GM18526 (cell line): ENCODE measurements around the gene ULBP1.

Experiments used
- POLR2A ChIP-seq: IDR thresholded peaks from 3 replicates; pipeline ENCODE4 v1.6.1; 2011; ENCODE audit not compliant: insufficient read length; ENCODE audit errors: extremely low read depth

ULBP1 gene

GRCh38 chr6:149931501-149931900 is 32.2 kb upstream of the ULBP1 start:
- no peak for TF ChIP-seq POLR2A

- TF ChIP-seq POLR2A = no peak
Observed at GRCh38 chr6:149933036-149933435, 30.7 kb upstream of the ULBP1 start.

GRCh38 chr6:149933461-149933860 is 30.3 kb upstream of the ULBP1 start:
- TF ChIP-seq POLR2A = no peak

GRCh38 chr6:149934249-149935156 is 29.2 kb upstream of the ULBP1 start:
- no peak for TF ChIP-seq POLR2A

- TF ChIP-seq POLR2A = no peak
Observed at GRCh38 chr6:149935246-149935645, 28.5 kb upstream of the ULBP1 start.

GRCh38 chr6:149935668-149936067 is 28.1 kb upstream of the ULBP1 start:
- no peak for TF ChIP-seq POLR2A

- TF ChIP-seq POLR2A = no peak
Observed at GRCh38 chr6:149936743-149937142, 27.0 kb upstream of the ULBP1 start.

- no peak for TF ChIP-seq POLR2A
Observed at GRCh38 chr6:149938571-149939355, 25.0 kb upstream of the ULBP1 start.

- TF ChIP-seq POLR2A = no peak
Observed at GRCh38 chr6:149939356-149939648, 24.4 kb upstream of the ULBP1 start.

- TF ChIP-seq POLR2A = no peak
Observed at GRCh38 chr6:149939909-149940671, 23.7 kb upstream of the ULBP1 start.

- TF ChIP-seq POLR2A = no peak
Observed at GRCh38 chr6:149940672-149940982, 23.1 kb upstream of the ULBP1 start.

- no peak for TF ChIP-seq POLR2A
Observed at GRCh38 chr6:149941583-149942460, 21.9 kb upstream of the ULBP1 start, which contains the start of gene ULBP2. Gene ULBP2, plus strand, starts transcription at chr6:149942014. Its CDS starts 59 bp downstream, at chr6:149942073.

- TF ChIP-seq POLR2A = no peak
Observed at GRCh38 chr6:149942461-149942829, 21.3 kb upstream of the ULBP1 start.

- no peak for TF ChIP-seq POLR2A
Observed at GRCh38 chr6:149948011-149948410, 15.7 kb upstream of the ULBP1 start.

- TF ChIP-seq POLR2A = no peak
Observed at GRCh38 chr6:149948616-149949015, 15.1 kb upstream of the ULBP1 start.

- no peak for TF ChIP-seq POLR2A
Observed at GRCh38 chr6:149950423-149950822, 13.3 kb upstream of the ULBP1 start.
